T1000 (cell line): ENCODE measurements around the gene PCDH9.
"Not testable (repeated sequence)": the region's sequence is repeated elsewhere in the genome, so short reads cannot be mapped to it uniquely, and the experiment has no call there.

Experiments used
- DNase-seq: peaks from one replicate; lab custom pipeline; 2025; ENCODE audit warnings: mixed read lengths; lab: John Stamatoyannopoulos, UW

The PCDH9 gene

DNA sequence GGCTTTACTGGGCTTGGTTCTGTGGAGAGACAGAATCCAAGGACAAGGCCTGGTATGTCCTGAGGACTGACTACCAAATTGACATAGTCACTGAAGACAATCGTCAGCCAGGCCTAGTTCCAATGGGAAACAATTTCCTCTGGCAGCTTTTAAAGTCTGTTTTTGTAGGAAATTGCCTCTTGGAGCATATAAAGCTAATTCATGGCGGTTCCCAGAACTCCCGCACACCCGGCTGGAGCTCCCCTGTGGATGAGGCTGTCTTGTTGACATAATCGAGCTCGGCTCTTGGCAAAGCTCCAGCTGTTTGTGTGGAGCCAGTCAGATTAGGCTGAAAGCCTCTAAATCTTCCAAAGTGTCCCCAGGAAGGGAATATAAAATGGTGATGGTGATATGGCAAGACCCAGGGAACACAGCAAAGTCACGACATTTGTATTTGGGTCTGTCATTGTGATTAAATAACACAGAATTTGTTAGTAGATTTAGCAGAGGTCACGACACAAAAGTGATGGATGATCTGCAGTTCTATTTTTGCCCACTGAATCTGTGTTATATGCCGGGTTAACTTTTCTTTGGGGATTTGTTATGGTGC is 395.0 kb downstream of the PCDH9 start:
- DNase-seq = no peak

DNA sequence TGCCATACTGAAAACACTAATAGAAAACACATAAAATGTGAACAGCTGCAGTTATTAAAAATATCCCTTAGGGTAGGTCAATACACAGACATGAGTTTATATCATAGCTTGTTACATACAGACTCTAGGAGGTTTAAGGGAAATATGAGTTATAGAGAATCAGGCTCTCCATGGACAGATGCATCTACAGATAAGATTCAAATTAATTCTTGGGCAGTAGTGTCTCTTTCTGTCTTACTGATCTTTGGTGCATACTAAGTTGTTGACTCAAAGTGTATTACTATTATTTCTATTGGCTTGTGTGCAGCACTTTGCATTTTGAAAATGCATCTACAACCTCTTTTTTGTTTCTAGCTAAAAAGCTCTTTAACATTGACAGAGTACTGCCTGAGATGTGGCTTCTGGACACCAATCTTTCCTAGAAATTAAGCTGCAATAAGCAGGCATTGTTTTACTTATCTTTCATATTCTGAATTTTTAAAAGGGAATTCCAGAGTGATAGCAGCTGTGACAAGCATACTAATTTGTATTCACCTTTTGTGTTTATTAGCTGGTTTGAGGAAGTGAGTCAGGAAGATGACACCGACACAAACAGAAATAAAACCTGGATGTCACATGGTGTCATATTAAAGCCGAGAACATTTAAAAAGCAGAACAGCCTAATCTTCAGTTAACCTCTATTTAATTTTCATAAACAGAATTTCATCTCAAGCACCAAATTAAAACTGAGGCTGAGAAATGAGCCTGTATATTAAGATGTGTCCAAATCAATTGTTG is 399.0 kb downstream of the PCDH9 start:
- no peak for DNase-seq

DNA sequence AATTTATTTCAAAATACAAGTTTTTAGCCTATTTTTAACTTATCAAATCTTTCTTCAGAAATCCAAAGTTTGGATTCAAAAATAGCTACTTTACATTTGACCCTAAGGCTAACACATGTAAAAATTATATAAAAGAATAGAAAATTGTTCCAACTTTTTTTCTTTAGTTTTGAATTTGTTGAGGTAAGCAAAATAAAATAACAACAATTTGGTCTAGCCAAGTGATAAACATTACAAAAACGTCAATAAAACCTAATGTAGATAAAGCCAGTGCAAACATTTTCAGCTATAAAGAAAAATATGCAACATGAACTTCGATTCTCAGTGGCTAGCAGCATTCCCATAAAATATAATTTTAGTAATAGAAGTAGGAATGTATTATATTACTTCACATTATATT is 400.3 kb downstream of the PCDH9 start:
- DNase-seq = no peak

DNA sequence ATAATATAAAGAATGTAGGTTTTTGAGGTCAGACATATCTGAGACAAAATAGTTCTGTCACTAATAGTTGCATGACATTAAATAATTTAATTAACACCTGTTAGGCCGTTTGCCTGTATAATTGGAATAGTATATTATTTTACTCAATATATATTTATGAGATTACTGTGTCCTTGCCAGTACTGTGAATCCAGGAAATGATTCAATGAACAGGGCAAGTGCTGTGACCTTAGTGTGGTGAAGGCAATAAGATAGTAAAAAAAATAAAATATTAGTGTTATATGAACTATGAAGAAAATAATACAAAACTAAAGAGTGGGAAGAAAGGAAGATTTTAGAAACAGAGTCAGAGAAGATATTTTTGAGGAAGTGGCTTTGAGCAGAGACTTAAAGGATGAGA is 403.7 kb downstream of the PCDH9 start:
- no peak for DNase-seq

DNA sequence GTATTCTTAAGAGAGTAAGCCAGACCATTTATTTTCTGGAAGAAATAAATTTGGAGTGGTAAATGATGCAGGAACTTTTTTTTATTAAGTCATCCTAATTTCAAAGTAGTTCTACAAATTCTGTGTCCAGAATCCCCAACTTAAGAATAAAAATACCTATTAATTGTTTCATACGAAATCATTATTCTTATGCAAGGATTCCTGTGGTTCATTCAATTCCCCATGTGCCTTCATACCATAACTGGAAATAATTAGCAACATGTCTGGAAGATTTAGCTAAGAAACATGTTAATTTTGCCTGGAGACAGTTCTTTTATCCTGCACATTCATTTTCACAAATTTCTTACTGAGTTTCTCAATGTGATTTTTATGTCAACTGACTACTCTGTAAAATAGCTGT is 408.6 kb downstream of the PCDH9 start:
- DNase-seq = no peak

DNA sequence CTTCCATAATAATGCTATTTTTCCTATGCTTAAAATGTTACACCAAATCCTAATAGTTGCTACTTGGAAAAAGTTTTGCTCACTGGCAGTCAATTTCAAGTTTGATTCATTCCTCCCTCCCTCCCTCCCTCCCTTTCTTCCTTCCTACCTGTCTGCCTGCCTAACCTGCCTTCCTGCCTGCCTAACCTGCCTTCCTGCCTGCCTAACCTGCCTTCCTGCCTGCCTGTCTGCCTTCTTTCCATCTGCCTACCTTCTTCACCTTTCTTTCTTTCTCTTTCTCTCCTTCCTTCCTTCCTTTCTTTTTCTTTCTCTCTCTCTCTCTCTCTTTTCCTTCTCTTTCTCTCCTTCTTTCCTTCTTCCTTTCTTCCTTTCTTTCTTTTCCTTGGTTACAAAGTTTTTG is 418.7 kb downstream of the PCDH9 start:
- DNase-seq = no peak

DNA sequence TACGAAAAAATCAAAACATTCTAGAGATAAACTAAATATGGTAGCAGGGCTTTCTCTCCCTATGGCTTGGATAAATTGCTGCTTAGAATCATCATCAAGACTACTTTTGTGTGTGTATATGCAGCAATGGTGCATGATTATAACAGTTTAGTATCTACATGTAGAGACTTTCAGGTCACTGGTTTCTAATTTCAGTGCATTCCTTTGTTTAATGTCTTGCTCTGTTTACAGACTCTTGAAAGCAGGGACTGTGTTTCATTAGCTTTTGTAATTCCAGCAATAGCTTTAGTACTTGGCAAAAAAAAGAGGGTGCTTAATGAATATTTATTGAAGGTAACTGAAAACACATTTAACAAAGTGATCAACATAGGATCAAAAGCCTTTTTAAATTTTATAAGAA is 420.7 kb downstream of the PCDH9 start:
- no peak for DNase-seq

DNA sequence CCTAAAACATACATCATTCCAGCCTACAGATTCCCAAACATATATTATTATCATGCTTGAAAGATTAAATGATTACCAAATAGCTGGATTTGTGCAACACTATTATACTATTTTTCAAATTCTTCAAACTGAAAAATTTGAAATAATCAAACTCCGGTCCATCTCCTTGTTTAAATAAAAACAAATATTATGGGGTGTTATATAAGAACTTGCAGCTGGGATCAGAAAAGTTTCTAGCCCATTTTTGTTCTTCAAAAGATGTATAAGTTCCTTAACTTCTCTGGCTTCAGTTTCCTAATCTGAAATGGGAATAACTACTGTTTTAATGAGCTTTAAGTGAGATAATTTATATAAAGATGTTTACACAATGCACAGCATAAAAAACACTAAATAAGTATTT is 422.9 kb downstream of the PCDH9 start:
- no peak for DNase-seq

DNA sequence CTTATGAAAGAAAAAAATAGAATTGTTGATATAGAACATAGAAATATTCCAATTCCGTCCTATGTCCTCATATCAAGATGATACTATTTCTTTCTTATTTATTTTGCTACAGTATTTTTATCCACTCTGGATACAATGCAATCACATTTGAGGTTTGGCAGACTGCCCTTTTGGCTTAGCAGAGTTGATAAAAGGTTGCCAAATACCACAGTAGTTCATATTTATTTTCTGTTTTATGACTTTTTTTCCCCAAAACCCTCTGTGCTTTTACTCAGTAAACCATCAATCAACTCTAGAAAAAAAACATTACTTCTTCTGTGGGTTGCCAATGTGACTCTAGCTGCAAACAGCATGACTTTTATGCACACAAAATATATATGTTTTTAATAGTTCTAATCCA is 424.5 kb downstream of the PCDH9 start:
- no peak for DNase-seq

DNA sequence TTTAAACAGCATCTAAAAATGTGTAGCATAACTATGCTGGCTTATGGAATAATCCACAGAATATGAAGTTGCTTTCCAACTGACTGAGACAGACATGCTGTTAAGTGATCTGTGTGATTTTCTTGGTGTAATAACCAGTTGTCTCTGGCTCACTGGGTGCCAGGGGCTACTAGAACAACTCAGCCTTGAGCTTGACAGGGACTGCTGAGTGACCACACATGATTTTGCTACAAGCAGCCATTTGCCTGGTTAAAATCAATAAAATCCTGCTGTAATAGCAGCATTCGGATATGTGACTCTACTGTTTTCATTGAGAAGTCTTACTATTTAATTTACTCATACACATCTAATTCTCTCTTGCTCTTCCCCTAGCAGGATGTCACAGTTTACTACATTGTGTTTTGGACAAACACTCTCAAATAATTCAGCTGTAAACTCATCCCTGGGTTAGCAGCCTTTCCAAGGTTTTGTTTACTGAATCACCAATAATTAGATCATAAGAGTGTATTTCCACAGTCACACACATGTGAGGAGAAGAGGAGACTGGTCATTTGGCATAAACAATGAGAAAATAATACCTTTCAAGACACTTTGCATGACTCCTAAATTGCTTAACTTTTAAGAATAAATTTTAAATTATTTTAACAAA is 426.2 kb downstream of the PCDH9 start:
- no peak for DNase-seq

DNA sequence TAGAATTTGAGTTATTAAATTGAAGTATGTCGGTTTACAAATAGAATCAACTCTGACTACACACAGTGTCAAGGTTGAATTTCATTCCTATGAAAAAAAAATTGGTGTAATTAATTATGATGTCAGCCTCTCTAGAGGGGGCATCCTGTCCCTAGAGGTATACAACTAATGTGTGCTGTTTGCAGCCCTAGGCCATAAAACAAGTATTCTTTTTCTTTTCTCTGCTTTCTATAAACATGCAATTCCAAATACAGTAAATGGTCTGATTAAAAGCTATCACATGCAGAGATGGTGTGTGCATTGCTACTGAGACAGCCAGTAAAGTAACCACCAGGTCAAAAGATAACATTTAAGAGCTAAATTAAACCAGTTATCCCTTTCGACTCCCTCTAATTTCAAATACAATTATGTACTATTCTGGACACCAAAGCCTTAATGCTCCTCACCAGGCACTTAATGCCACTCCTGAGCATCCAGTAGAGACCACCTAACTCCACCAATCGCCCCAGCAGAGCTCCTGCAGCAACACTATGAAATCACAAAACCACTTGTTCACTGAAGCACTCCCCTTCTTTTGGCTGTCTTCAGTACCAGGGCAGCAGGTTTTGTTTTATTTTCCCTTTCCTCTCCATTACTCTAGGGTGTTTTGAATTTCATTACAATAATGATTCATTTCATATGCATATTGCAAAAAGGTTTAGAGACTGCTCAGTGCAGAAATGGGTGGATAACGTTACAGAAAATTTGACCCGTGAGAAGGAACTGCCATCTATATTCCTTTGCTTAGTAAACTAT is 426.9 kb downstream of the PCDH9 start:
- no peak for DNase-seq

DNA sequence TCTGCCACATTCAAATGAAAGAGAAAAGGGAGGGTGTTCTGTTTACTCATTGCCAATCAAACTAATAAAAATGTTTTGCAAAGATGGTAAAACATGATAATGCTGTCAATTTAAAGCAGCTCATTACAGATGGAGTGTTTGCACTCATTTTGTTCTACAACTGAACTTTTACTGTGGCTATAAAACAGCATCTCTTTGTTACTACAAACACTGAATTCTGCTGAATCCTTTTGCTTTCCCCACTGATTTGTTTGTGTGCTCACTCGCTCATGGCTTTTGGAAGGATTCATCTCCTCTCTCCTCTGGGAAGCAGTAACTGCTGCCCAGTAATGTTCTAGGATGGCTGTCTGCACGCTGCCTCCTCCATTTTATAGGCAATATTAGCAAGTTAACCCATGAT is 434.5 kb downstream of the PCDH9 start:
- DNase-seq = no peak

DNA sequence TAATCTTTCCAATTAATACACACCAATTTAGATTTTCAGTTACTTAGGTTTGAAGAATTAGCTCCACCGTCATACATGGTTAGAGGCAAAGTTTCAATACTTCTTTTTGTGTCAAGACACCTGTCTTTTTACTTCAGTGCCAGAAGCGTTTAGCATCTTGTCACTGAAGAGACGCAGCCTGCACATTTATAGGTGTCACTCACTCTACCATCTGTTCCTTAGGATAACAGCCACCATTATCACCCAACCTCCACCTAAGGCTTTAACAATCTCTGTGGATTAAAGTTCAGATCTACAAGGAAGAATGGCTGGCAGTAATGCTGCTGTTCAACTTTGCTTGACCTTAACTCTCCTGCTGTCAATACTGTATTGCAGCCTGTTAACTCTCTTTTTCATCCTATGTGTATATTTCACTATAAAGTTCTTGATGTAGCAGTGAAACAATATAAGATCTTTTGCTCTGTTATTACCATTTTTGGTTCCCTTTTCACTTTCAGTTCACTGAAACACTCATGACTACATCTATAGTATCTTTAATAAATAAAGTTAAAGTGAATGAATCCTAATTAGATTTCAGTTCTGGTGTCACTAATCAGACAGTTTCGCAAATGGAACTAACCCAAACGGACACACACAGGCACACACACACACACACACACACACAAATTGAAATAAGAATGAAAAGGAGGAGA is 435.6 kb downstream of the PCDH9 start:
- no peak for DNase-seq

DNA sequence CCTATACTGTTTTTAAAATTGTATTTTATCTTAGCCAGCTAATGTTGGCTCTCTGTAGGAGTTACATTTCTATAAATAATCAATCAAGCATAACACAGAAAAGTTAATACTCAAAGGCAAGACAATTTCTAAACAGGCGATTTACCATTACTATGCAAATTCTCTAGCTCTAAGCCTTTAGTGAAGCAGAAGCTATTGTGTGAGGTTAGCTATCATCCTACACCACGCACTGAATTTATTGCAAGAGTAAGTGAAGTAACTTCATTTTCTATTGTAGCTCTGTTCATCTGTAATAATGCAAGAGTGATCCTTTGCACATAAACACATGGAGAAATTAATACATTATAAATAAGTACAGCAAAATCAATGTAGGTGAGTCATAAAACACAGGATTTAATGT is 439.3 kb downstream of the PCDH9 start:
- DNase-seq = no peak

DNA sequence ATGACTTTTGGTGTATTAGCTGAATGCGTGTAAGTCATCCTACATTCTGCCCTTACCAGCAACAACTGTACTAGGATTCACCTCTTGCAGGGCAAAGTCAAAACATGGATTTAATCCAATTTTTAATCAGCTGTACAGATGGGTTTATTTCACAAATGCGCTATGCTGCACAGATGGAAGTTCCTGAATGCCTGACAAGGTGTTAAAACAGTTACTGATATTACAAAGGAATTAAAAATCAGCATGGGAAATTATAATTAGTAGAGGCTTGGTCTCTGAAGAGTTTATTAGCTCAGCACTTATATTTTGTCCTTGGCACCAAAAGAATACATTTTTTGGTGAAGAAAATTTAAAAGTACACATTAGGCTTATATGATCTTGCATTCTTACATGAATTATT is 448.9 kb downstream of the PCDH9 start:
- DNase-seq = no peak

DNA sequence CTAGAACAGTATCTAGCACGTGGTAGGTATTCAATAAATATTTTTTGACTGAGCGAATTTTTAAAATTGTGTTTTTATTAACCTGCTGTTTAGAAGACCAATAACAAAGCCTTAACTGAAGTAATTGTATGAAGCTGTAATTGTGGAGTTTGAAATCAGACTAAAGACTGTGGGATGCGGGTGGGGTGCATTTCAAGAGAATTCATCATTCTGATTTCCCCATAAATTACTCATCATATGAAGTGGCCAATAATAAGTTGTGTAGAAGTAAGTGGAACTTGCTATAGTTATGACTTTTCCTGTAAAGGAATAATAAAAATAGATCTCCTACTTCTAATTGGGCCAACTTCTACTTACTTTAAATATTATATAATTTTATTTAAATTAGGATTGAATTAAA is 449.3 kb downstream of the PCDH9 start:
- DNase-seq = no peak

DNA sequence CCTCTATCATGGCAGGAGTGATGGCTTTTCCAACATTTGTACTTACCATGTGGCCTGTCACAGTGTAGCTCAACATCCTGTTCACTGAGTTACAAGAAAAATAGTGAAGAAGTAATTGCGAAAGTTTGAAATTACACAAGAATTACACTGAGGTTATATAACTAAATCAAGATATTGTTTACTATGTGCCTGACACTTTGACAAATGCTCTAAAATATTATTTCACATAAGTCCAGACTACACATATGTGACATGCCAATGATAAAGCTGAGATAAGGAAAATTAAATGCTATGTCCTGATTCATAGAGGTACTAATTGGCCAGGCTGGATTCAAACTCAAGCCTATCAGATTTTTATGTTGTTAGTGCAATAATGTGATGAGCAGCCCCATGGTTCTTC is 451.7 kb downstream of the PCDH9 start:
- no peak for DNase-seq

DNA sequence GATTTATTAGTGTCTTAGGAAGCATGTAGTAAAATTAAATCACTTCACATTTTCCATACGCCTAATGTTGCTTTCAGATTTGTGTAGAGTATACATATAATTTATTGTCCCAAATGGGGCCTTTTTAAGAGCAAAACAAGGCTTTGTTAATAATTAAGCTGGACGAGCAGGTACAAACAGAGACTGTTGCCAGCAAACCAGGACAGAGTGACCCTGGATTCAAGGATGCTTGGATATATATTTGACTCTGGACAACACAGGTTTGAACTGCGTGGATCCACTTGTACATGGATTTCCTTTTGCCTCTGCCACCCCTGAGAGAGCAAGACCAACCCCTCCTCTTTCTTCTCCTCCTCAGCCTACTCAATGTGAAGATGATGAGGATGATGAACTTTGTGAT is 454.9 kb downstream of the PCDH9 start:
- no peak for DNase-seq

DNA sequence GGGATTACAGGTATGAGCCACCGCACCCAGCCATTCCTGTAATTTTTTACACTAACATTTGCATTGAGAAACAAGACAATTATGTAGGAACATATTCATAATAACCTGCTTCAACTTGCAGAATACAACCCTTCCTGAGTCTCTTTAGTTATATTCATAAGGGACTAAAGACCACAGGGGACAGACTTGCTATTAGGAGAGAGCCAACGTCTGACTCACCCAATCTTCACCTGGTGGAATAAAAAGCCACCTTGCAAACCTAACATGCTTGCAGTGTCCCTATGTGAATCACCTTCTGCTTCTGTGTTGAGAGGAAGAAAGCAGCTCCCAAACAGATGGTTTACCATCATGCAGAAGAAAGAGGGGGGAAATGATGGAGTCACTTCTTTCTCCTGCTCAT is 456.1 kb downstream of the PCDH9 start:
- DNase-seq = no peak

DNA sequence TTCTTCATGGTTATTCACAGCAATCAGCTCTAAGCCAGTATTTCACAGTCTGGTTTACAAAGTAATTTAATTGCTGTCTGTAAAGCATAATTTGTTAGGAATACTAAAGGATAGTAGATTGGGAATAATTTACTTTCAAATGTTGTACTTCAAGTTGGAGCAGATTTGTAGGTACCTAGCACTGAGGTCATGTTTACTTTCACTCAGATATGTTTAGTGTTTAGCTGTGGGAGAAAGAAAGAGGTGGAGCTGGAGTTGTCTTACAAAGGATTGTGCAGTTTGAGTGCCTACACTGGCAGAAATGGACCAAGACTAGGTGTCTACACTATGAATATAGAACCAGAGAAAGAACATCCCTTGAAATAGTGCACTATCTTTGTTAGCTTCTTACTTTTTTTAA is 464.6 kb downstream of the PCDH9 start:
- DNase-seq = no peak

DNA sequence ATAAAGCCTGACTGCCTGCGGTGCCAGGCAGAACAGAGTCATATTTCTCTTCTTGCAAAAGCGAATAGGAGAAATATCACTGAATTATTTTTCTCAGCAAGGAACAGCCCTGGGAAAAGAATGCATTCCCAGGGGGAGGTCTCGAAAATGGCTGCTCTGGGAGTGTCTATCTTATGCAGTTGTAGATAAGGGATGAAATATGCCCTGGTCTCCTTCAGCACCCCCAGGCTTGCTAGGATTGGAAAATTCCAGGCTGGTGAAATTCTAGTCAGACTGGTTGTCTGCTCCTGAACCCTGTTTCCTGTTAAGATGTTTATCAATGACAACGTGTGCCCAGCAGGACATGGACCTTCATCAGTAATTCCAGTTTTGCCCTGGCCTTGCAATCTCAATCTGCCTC is 469.5 kb downstream of the PCDH9 start:
- DNase-seq = not testable (repeated sequence)

DNA sequence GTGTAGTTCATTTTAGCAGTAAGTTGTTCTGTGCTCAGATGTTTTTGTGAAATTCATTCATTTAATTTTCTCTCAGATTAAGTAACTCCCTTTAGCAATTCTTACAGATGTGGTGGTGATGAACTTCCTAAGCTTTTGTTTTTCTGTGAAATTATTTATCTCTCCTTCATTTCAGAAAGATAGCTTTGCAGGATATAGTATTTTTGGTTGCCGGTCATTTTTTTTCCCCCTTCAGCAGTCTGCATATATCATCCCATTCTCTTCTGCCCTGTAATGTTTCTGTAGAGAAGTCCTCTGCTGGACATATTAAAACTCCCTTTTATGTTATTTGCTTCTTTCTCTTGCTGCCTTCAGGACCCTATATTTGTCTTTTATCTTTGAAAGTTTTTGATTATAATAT is 470.2 kb downstream of the PCDH9 start:
- no peak for DNase-seq
